NCI-H2196 treated with DMSO at 0.1 percent for 48 hours (cell line): ENCODE data around the gene SUFU.
"Not testable (repeated sequence)": the region's sequence is repeated elsewhere in the genome, so short reads cannot be mapped to it uniquely, and the experiment has no call there.

ENCODE experiments used
- DNase-seq: peaks from one replicate; lab custom pipeline; 2025; ENCODE audit not compliant: unreplicated experiment; lab: John Stamatoyannopoulos, UW

SUFU gene

GRCh38 chr10:102648889-102649796, 145.4 kb downstream of the SUFU start:
- DNase-seq: no peak

- no peak for DNase-seq
Observed at GRCh38 chr10:102649797-102650654, 146.3 kb downstream of the SUFU start.

- no peak for DNase-seq
Observed at GRCh38 chr10:102650655-102651454, 147.1 kb downstream of the SUFU start.

GRCh38 chr10:102651455-102652169, 147.8 kb downstream of the SUFU start:
- DNase-seq: no peak

GRCh38 chr10:102652170-102652916, 148.6 kb downstream of the SUFU start:
- DNase-seq: no peak

GRCh38 chr10:102653060-102653459, 149.3 kb downstream of the SUFU start:
- DNase-seq: no peak

- DNase-seq: no peak
Observed at GRCh38 chr10:102654566-102654965, 150.8 kb downstream of the SUFU start.

- no peak for DNase-seq
Observed at GRCh38 chr10:102654969-102655368, 151.2 kb downstream of the SUFU start.

- DNase-seq: no peak
Observed at GRCh38 chr10:102656026-102656425, 152.3 kb downstream of the SUFU start.

- DNase-seq: no peak
Observed at GRCh38 chr10:102656791-102657371, 153.1 kb downstream of the SUFU start.

- DNase-seq: no peak
Observed at GRCh38 chr10:102657451-102657850, 153.7 kb downstream of the SUFU start.

- DNase-seq: peak; percentile 15
Observed at GRCh38 chr10:102657984-102658724, 154.4 kb downstream of the SUFU start.

- DNase-seq: no peak
Observed at GRCh38 chr10:102658802-102659201, 155.0 kb downstream of the SUFU start.

- DNase-seq: no peak
Observed at GRCh38 chr10:102660888-102661657, 157.3 kb downstream of the SUFU start.

- DNase-seq: no peak
Observed at GRCh38 chr10:102661658-102662028, 157.9 kb downstream of the SUFU start.

- no peak for DNase-seq
Observed at GRCh38 chr10:102665904-102666509, 162.2 kb downstream of the SUFU start.

- not testable (repeated sequence) for DNase-seq
Observed at GRCh38 chr10:102667411-102667810, 163.6 kb downstream of the SUFU start.
